HEK293 (cell line): ENCODE data around the gene CCDC9B.

Experiments
- CTCF ChIA-PET: fragments of 350-600 bp; formaldehyde crosslinking; extraction: SDS; loops from one replicate; lab custom pipeline; 2021; ENCODE audit warnings: antibody characterized with exemption; lab: Yijun Ruan, JAX
- POLR2A ChIA-PET: fragments of 300-600 bp; formaldehyde crosslinking; extraction: SDS; loops from one replicate; lab custom pipeline; 2020; ENCODE audit warnings: antibody characterized with exemption, inconsistent platforms; lab: Yijun Ruan, JAX
- H3K27ac ChIP-seq: fragments of 200-500 bp; sonication (Bioruptor generic); 2 replicates; pipeline ENCODE4 v1.5.1; 2014; ENCODE audit warnings: low read depth, low read length, control low read depth, inconsistent platforms; ENCODE audit errors: extremely low read depth
- H3K36me3 ChIP-seq, 2 experiments: fragments of 200-500 bp in 1 of 2; sonication (Bioruptor generic) in 1 of 2; 1 replicate in 1 of 2; 2 replicates in 1 of 2; pipeline ENCODE4 v1.5.1; 2014 to 2017; ENCODE audit warnings: inconsistent platforms in 2 of 2, low read length in 2 of 2; ENCODE audit not compliant: control insufficient read depth in 2 of 2, insufficient read depth in 1 of 2
- H3K4me1 ChIP-seq: fragments of 200-500 bp; sonication (Bioruptor generic); 2 replicates; pipeline ENCODE4 v1.5.1; 2014; ENCODE audit warnings: mild to moderate bottlenecking, low read length, inconsistent platforms; ENCODE audit not compliant: control insufficient read depth, insufficient read depth
- H3K4me3 ChIP-seq: 2 replicates; pipeline ENCODE4 v1.5.1; 2011; ENCODE audit warnings: low read depth, mild to moderate bottlenecking, control low read depth, low read length, moderate library complexity
- H3K9me3 ChIP-seq: fragments of 200-500 bp; sonication (Bioruptor generic); 2 replicates; pipeline ENCODE4 v1.5.1; 2014; ENCODE audit warnings: low read depth, low read length, inconsistent platforms; ENCODE audit not compliant: control insufficient read depth, insufficient read depth
- ELK4 ChIP-seq: IDR thresholded peaks from 2 replicates; pipeline ENCODE4 v1.6.1; 2011; ENCODE audit warnings: mild to moderate bottlenecking, low read depth, low read length, borderline replicate concordance
- FEZF1 ChIP-seq: fragments of 450-650 bp; formaldehyde crosslinking; IDR thresholded peaks from 2 replicates; pipeline ENCODE4 v1.5.1; 2016; ENCODE audit warnings: missing biosample characterization, missing genetic modification characterization
- GLIS1 ChIP-seq: fragments of 450-650 bp; formaldehyde crosslinking; IDR thresholded peaks from 2 replicates; pipeline ENCODE4 v1.5.1; 2016; ENCODE audit warnings: missing biosample characterization, missing genetic modification characterization
- GLIS2 ChIP-seq: fragments of 450-650 bp; formaldehyde crosslinking; IDR thresholded peaks from 2 replicates; pipeline ENCODE4 v1.5.1; 2016; ENCODE audit warnings: missing biosample characterization, missing genetic modification characterization
- ZBTB48 ChIP-seq: fragments of 450-650 bp; formaldehyde crosslinking; IDR thresholded peaks from 2 replicates; pipeline ENCODE4 v1.5.1; 2016; ENCODE audit warnings: missing biosample characterization, missing genetic modification characterization
- ZBTB6 ChIP-seq: fragments of 450-650 bp; formaldehyde crosslinking; IDR thresholded peaks from 2 replicates; pipeline ENCODE4 v1.5.1; 2017; ENCODE audit warnings: missing biosample characterization, missing genetic modification characterization
- ZFHX2 ChIP-seq: fragments of 450-650 bp; formaldehyde crosslinking; conservative IDR thresholded peaks from 2 replicates; pipeline ENCODE4 v1.5.1; 2016; ENCODE audit warnings: missing biosample characterization, missing genetic modification characterization
- ZNF174 ChIP-seq: fragments of 450-650 bp; formaldehyde crosslinking; IDR thresholded peaks from 2 replicates; pipeline ENCODE4 v1.5.0; 2017; ENCODE audit warnings: missing biosample characterization, mild to moderate bottlenecking, missing genetic modification characterization
- ZNF18 ChIP-seq: fragments of 450-650 bp; formaldehyde crosslinking; IDR thresholded peaks from 2 replicates; pipeline ENCODE4 v1.5.1; 2016; ENCODE audit warnings: missing biosample characterization, missing genetic modification characterization
- ZNF223 ChIP-seq: fragments of 450-650 bp; formaldehyde crosslinking; IDR thresholded peaks from 2 replicates; pipeline ENCODE4 v1.5.1; 2016; ENCODE audit warnings: missing biosample characterization, missing genetic modification characterization
- ZNF280C ChIP-seq: fragments of 450-650 bp; formaldehyde crosslinking; IDR thresholded peaks from 2 replicates; pipeline ENCODE4 v1.5.1; 2016; ENCODE audit warnings: missing biosample characterization, missing genetic modification characterization
- ZNF302 ChIP-seq: fragments of 450-650 bp; formaldehyde crosslinking; IDR thresholded peaks from 2 replicates; pipeline ENCODE4 v1.5.1; 2016; ENCODE audit warnings: missing biosample characterization, missing genetic modification characterization, low read depth
- ZNF341 ChIP-seq: fragments of 450-650 bp; formaldehyde crosslinking; IDR thresholded peaks from 2 replicates; pipeline ENCODE4; 2016; ENCODE audit warnings: low read depth, missing biosample characterization, missing genetic modification characterization
- ZNF530 ChIP-seq: fragments of 450-650 bp; formaldehyde crosslinking; IDR thresholded peaks from 2 replicates; pipeline ENCODE4 v1.5.1; 2016; ENCODE audit warnings: low read depth, missing biosample characterization, missing genetic modification characterization
- ZNF555 ChIP-seq: fragments of 450-650 bp; formaldehyde crosslinking; conservative IDR thresholded peaks from 2 replicates; pipeline ENCODE4 v1.5.1; 2017; ENCODE audit warnings: missing biosample characterization, mild to moderate bottlenecking, missing genetic modification characterization, inconsistent platforms
- ZNF600 ChIP-seq: fragments of 450-650 bp; formaldehyde crosslinking; IDR thresholded peaks from 2 replicates; pipeline ENCODE4 v1.5.1; 2016; ENCODE audit warnings: missing biosample characterization, missing genetic modification characterization
- TF ChIP-seq, protein P1 (sequence below): fragments of 450-650 bp; formaldehyde crosslinking; IDR thresholded peaks from 2 replicates; pipeline ENCODE4 v1.5.1; 2016; ENCODE audit warnings: missing biosample characterization, missing genetic modification characterization
- TF ChIP-seq, protein P2 (sequence below): fragments of 450-650 bp; formaldehyde crosslinking; IDR thresholded peaks from 2 replicates; pipeline ENCODE4 v1.5.1; 2016; ENCODE audit warnings: missing biosample characterization, missing genetic modification characterization
- TF ChIP-seq, protein P3 (sequence below): fragments of 450-650 bp; formaldehyde crosslinking; IDR thresholded peaks from 2 replicates; pipeline ENCODE4; 2016; ENCODE audit warnings: missing biosample characterization, missing genetic modification characterization
- TF ChIP-seq, protein P4 (sequence below): fragments of 450-650 bp; formaldehyde crosslinking; IDR thresholded peaks from 2 replicates; pipeline ENCODE4 v1.5.1; 2016; ENCODE audit warnings: missing biosample characterization, missing genetic modification characterization
- TF ChIP-seq, protein P5 (sequence below): fragments of 450-650 bp; formaldehyde crosslinking; IDR thresholded peaks from 2 replicates; pipeline ENCODE4 v1.5.1; 2017; ENCODE audit warnings: missing biosample characterization, missing genetic modification characterization

CCDC9B gene

DNA sequence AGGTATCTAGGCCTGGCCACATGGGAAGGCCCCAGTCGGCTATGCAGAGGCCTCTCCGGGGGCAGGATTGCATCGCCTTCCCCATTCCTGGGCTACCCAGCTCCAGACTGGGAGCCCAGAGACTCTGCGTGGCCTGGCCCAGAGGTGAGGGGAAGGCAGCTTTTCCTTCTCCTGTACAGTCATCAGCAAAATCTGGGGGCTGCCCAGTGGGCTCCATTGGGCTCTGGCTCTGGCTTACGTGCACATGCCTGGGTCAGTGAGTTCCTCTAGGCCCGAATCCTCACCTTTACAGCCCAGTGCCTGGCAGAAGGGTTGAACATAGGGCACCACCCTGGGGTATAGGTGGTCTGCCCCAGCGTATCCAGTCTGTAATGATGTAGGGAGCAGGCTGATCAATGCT lies 53.9 kb downstream of the CCDC9B start (continued):
- TF ChIP-seq, protein P1, sequence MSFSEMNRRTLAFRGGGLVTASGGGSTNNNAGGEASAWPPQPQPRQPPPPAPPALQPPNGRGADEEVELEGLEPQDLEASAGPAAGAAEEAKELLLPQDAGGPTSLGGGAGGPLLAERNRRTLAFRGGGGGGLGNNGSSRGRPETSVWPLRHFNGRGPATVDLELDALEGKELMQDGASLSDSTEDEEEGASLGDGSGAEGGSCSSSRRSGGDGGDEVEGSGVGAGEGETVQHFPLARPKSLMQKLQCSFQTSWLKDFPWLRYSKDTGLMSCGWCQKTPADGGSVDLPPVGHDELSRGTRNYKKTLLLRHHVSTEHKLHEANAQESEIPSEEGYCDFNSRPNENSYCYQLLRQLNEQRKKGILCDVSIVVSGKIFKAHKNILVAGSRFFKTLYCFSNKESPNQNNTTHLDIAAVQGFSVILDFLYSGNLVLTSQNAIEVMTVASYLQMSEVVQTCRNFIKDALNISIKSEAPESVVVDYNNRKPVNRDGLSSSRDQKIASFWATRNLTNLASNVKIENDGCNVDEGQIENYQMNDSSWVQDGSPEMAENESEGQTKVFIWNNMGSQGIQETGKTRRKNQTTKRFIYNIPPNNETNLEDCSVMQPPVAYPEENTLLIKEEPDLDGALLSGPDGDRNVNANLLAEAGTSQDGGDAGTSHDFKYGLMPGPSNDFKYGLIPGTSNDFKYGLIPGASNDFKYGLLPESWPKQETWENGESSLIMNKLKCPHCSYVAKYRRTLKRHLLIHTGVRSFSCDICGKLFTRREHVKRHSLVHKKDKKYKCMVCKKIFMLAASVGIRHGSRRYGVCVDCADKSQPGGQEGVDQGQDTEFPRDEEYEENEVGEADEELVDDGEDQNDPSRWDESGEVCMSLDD (tag by site-specific recombination): no peak
- TF ChIP-seq ZNF174 (tag by site-specific recombination) (no peak), ZNF18 (tag by site-specific recombination) (no peak), ZNF555 (tag by site-specific recombination) (no peak), ZNF280C (no peak), ZNF223 (tag by site-specific recombination) (no peak), ELK4 (no peak)
- TF ChIP-seq, protein P2, sequence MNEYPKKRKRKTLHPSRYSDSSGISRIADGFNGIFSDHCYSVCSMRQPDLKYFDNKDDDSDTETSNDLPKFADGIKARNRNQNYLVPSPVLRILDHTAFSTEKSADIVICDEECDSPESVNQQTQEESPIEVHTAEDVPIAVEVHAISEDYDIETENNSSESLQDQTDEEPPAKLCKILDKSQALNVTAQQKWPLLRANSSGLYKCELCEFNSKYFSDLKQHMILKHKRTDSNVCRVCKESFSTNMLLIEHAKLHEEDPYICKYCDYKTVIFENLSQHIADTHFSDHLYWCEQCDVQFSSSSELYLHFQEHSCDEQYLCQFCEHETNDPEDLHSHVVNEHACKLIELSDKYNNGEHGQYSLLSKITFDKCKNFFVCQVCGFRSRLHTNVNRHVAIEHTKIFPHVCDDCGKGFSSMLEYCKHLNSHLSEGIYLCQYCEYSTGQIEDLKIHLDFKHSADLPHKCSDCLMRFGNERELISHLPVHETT (tag by site-specific recombination): no peak
- TF ChIP-seq, protein P3, sequence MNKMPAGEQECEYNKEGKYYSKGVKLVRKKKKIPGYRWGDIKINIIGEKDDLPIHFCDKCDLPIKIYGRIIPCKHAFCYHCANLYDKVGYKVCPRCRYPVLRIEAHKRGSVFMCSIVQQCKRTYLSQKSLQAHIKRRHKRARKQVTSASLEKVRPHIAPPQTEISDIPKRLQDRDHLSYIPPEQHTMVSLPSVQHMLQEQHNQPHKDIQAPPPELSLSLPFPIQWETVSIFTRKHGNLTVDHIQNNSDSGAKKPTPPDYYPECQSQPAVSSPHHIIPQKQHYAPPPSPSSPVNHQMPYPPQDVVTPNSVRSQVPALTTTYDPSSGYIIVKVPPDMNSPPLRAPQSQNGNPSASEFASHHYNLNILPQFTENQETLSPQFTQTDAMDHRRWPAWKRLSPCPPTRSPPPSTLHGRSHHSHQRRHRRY (tag by site-specific recombination): no peak
- TF ChIP-seq, all 188 proteins: peak for 0

DNA sequence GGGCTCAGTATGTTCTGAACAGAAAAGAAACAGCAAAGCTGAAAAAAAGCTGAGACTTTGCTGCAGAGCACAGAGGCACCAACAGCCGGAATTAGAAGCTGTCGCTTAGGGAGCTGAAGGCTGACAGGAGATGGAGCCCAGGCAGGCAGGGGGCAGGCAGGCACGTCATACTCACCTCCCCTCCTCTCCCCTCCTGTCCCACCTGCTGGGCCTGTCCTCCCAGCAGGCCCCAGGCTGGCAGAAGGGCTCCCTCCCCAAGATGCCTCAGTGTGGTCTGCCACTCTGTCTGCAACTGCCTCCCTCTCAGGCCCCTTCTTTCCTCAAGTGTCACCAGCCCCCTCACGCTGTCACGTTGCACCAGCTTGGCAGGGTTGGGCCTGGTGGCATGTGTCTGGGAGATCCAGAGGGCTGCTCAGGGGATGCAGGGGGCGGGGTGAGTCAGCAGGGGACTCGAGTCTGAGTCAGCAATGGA lies 54.6 kb downstream of the CCDC9B start:
- CTCF ChIA-PET: interaction anchor here (1.4 to 3.2 kb wide), 4 partner anchors 12 to 53 kb away, joined by 3 to 22 read pairs (median 8); no protein-coding TSS in a partner anchor
- Histone ChIP-seq H3K4me1 (peaks cover 6% of the 10 kb centered on the region), H3K27ac (no peak overlapping the region), H3K36me3 (no peaks in the 10 kb centered on the region), H3K4me3 (no peak overlapping the region), H3K9me3 (no peaks in the 10 kb centered on the region)
- POLR2A ChIA-PET: no interaction called here
- TF ChIP-seq ZNF341 (tag by site-specific recombination) (peak; percentile 54), ZBTB6 (tag by site-specific recombination) (peak; percentile 62; the same call in 1 of the 2 replicates), FEZF1 (tag by site-specific recombination) (no peak), ZFHX2 (0 out of 2 replicates have a peak, but pooled peaks have one; percentile 42), ZNF302 (tag by site-specific recombination) (no peak), ZNF530 (tag by site-specific recombination) (no peak), GLIS2 (tag by site-specific recombination) (peak; percentile 72), ZBTB48 (peak; percentile 51; the same call in 1 of the 2 replicates), ZNF600 (peak; percentile 94), GLIS1 (tag by site-specific recombination) (peak; percentile 87)
- TF ChIP-seq, protein P4, sequence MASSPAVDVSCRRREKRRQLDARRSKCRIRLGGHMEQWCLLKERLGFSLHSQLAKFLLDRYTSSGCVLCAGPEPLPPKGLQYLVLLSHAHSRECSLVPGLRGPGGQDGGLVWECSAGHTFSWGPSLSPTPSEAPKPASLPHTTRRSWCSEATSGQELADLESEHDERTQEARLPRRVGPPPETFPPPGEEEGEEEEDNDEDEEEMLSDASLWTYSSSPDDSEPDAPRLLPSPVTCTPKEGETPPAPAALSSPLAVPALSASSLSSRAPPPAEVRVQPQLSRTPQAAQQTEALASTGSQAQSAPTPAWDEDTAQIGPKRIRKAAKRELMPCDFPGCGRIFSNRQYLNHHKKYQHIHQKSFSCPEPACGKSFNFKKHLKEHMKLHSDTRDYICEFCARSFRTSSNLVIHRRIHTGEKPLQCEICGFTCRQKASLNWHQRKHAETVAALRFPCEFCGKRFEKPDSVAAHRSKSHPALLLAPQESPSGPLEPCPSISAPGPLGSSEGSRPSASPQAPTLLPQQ (tag by site-specific recombination): 0 out of 2 replicates have a peak, but pooled peaks have one; percentile 11
- TF ChIP-seq, protein P5, sequence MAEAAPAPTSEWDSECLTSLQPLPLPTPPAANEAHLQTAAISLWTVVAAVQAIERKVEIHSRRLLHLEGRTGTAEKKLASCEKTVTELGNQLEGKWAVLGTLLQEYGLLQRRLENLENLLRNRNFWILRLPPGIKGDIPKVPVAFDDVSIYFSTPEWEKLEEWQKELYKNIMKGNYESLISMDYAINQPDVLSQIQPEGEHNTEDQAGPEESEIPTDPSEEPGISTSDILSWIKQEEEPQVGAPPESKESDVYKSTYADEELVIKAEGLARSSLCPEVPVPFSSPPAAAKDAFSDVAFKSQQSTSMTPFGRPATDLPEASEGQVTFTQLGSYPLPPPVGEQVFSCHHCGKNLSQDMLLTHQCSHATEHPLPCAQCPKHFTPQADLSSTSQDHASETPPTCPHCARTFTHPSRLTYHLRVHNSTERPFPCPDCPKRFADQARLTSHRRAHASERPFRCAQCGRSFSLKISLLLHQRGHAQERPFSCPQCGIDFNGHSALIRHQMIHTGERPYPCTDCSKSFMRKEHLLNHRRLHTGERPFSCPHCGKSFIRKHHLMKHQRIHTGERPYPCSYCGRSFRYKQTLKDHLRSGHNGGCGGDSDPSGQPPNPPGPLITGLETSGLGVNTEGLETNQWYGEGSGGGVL (tag by site-specific recombination): peak; percentile 90
